ENCODE results near the gene CDH10. TPM values are rescaled to one million over a fixed set of nuclear protein-coding genes. Genes with fewer than 3 reads are reported as not detected.

Gene CDH10
- total RNA-seq (2012; rRNA removed): not detected in 2 replicates

DNA sequence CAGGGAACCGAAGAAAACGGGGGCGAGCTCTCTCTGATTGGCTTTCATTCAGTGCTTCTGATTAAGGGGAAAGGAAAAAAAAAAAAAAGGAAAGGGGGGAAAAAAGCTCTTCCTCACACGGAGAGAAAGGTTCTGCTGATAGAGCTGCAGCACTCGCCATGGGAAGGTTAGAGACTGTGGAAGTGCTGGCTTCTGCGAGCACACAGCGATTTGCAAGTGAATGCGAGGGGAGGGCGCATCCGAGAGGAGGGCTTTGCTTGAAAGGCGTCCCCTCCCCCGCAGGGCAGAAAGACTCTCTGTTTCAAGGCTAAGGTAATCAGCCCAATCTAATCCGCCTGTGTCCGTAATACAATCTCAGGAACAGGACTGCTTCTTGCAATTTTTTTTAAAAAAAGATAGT, at the start of gene CDH10:
Gene CDH10 (minus strand): TSS at position 218 of the 400 bp plus-strand sequence. CDS start 51,488 bp downstream, outside the sequence.
- H3K27me3 ChIP-seq (ENCODE audit: control insufficient read depth, insufficient read depth, low read length): no peaks in the 10 kb centered on the region
- H3K9ac ChIP-seq (ENCODE audit: low read depth, low read length): no peak within 1 kb of the TSS
- no peaks in the 10 kb centered on the region for H3K36me3 ChIP-seq (ENCODE audit: insufficient read depth, low read length)
- no peaks in the 10 kb centered on the region for H3K4me1 ChIP-seq (ENCODE audit: control insufficient read depth, insufficient read depth, low read length)
- no peak within 1 kb of the TSS for H3K4me3 ChIP-seq (ENCODE audit: low read length)
- H3K4me2 ChIP-seq (ENCODE audit: low read length): no peak within 1 kb of the TSS
- no peaks in the 10 kb centered on the region for H3K9me3 ChIP-seq (replicated peaks; ENCODE audit: low read length)

DNA sequence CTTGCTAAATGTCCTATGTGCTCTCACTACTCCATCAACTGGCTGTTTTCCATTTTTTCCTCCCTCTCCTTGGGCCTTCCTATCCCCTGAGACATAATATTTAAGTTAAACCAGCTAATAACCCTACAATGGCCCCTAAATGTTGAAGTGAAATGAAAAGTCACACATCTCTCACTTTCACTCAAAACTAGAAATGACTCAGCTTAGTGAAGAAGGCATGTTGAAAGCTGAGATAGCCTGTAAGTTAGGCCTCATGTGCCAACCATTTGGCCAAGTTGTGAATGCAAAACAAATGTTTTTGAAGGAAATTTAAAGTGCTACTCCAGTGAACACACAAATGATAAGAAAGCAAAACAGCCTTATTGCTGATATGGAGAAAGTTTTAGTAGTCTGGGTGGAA, 48.8 kb upstream of the CDH10 start:
- no peaks in the 10 kb centered on the region for H3K4me1 ChIP-seq (ENCODE audit: control insufficient read depth, insufficient read depth, low read length)
- H3K9ac ChIP-seq (ENCODE audit: low read depth, low read length): no peak overlapping the region
- no peaks in the 10 kb centered on the region for H3K9me3 ChIP-seq (replicated peaks; ENCODE audit: low read length)
- H3K4me3 ChIP-seq (ENCODE audit: low read length): no peak overlapping the region
- no peaks in the 10 kb centered on the region for H3K36me3 ChIP-seq (ENCODE audit: insufficient read depth, low read length)
- no peaks in the 10 kb centered on the region for H3K27me3 ChIP-seq (ENCODE audit: control insufficient read depth, insufficient read depth, low read length)
- no peak overlapping the region for H3K4me2 ChIP-seq (ENCODE audit: low read length)

DNA sequence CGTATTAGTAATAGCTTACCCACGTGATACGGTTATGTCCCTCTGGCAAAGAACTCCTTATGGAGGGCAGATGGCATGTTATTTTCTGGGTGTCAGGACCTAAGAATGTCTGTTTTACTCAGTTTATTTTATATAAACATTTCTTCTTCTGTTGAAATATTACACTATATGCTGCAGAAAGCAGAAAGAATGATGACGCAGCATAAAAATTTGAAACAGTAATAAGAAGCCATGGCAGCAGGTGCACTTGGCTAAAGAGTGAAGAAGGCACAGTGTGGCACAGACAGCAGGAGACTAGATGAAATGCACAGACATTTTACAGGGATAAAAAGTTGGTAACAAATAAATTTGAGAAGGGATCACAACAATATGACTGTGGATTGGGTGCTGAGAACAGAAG, 46.3 kb upstream of the CDH10 start:
- H3K4me1 ChIP-seq (ENCODE audit: control insufficient read depth, insufficient read depth, low read length): no peaks in the 10 kb centered on the region
- no peaks in the 10 kb centered on the region for H3K27me3 ChIP-seq (ENCODE audit: control insufficient read depth, insufficient read depth, low read length)
- H3K4me3 ChIP-seq (ENCODE audit: low read length): no peak overlapping the region
- peaks cover 2% of the 10 kb centered on the region for H3K9me3 ChIP-seq (replicated peaks; ENCODE audit: low read length)
- no peak overlapping the region for H3K9ac ChIP-seq (ENCODE audit: low read depth, low read length)
- H3K4me2 ChIP-seq (ENCODE audit: low read length): no peak overlapping the region
- no peaks in the 10 kb centered on the region for H3K36me3 ChIP-seq (ENCODE audit: insufficient read depth, low read length)

DNA sequence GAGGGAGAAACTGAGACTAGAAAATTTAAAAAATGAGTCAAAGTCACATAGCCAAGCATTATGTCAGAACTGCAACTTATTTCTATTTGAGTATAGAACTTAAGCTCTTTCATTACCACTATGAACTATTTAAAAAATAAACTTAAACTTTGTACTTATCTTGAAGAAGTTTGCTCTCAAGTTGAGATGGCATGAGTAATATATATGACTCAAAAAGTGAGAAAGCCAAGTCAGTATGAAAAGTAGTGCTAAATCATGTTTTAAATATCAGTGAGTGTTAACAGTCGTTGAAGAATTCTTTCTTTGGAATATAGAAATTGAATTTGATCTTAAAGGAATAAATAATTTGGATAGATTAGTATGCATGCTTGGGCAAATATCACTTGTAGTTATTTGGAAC, 36.3 kb upstream of the CDH10 start:
- Histone ChIP-seq H3K4me1 (ENCODE audit: control insufficient read depth, insufficient read depth, low read length) (no peaks in the 10 kb centered on the region), H3K4me2 (ENCODE audit: low read length) (no peak overlapping the region), H3K27me3 (ENCODE audit: control insufficient read depth, insufficient read depth, low read length) (no peaks in the 10 kb centered on the region)

DNA sequence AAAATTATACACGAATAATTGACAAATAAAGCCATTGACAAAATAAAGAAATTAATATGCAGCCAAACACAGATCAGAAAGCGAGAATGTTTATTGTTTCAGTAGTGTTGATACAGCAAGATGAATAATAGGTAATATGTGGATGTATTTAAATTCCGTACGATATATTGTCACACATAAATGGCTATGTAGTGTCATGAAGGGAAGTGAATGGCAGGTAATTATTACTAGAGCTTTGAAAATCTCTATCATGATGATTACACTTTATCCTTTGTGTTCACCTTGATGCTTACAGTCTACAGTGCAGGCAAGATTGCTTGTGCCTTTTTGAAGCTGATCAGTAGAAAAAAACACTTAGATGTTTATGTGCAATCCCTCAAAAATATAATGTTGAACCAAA, 23.3 kb upstream of the CDH10 start:
- H3K4me1 ChIP-seq (ENCODE audit: control insufficient read depth, insufficient read depth, low read length): no peaks in the 10 kb centered on the region
- H3K4me3 ChIP-seq (ENCODE audit: low read length): no peak overlapping the region
- H3K9me3 ChIP-seq (replicated peaks; ENCODE audit: low read length): peaks cover 14% of the 10 kb centered on the region
- H3K36me3 ChIP-seq (ENCODE audit: insufficient read depth, low read length): no peaks in the 10 kb centered on the region
- H3K4me2 ChIP-seq (ENCODE audit: low read length): no peak overlapping the region
- H3K27me3 ChIP-seq (ENCODE audit: control insufficient read depth, insufficient read depth, low read length): no peaks in the 10 kb centered on the region
- H3K9ac ChIP-seq (ENCODE audit: low read depth, low read length): no peak overlapping the region

More for the DNA sequence above, 36.3 kb upstream of the CDH10 start:
- Histone ChIP-seq H3K9ac (ENCODE audit: low read depth, low read length) (no peak overlapping the region), H3K36me3 (ENCODE audit: insufficient read depth, low read length) (no peaks in the 10 kb centered on the region), H3K4me3 (ENCODE audit: low read length) (no peak overlapping the region), H3K9me3 (replicated peaks; ENCODE audit: low read length) (peaks cover 3% of the 10 kb centered on the region)

DNA sequence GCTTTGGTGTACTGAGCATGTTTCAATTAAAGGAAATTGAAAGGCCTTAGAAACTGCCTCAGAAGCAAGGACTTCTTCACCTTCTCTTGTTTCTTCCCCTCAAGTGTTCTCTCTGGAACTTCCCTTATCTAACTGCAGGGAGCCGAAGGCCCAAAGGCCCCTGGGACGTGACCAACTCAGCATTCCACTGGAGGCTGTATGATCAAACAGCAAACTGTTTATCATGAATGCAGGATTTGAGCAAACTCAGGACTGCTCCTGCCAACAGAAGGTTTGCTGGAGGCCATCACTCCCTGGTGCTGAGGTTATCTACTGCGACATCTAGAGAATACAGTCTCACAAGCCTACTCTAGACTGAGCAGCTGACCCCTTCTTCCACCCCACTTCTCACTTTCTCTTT, 4.8 kb upstream of the CDH10 start:
- no peaks in the 10 kb centered on the region for H3K4me1 ChIP-seq (ENCODE audit: control insufficient read depth, insufficient read depth, low read length)
- no peak overlapping the region for H3K4me2 ChIP-seq (ENCODE audit: low read length)
- H3K4me3 ChIP-seq (ENCODE audit: low read length): no peak overlapping the region
- H3K27me3 ChIP-seq (ENCODE audit: control insufficient read depth, insufficient read depth, low read length): no peaks in the 10 kb centered on the region
- no peaks in the 10 kb centered on the region for H3K9me3 ChIP-seq (replicated peaks; ENCODE audit: low read length)
- H3K36me3 ChIP-seq (ENCODE audit: insufficient read depth, low read length): no peaks in the 10 kb centered on the region
- no peak overlapping the region for H3K9ac ChIP-seq (ENCODE audit: low read depth, low read length)

DNA sequence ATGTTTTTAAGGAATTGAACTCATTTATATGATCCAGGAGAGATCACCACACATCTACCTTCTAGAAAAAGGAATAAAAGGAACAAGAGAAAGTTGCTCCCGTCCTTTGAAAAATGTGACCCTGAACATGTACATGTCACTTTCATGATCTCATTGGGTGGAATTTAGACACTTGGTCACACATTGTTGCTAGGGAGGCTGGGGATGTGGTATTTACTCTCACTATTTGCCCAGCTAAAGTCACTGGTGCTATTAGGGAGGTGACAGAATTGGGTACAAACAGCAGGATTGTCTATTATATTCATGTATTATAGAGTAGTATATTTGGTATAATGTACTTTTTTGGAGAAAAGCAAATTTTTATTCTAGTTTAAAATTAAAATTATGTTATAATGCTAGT, 2.1 kb upstream of the CDH10 start:
- Histone ChIP-seq H3K4me1 (ENCODE audit: control insufficient read depth, insufficient read depth, low read length) (no peaks in the 10 kb centered on the region), H3K27me3 (ENCODE audit: control insufficient read depth, insufficient read depth, low read length) (no peaks in the 10 kb centered on the region), H3K4me2 (ENCODE audit: low read length) (no peak overlapping the region), H3K9ac (ENCODE audit: low read depth, low read length) (no peak overlapping the region), H3K36me3 (ENCODE audit: insufficient read depth, low read length) (no peaks in the 10 kb centered on the region), H3K9me3 (replicated peaks; ENCODE audit: low read length) (no peaks in the 10 kb centered on the region), H3K4me3 (ENCODE audit: low read length) (no peak overlapping the region)

DNA sequence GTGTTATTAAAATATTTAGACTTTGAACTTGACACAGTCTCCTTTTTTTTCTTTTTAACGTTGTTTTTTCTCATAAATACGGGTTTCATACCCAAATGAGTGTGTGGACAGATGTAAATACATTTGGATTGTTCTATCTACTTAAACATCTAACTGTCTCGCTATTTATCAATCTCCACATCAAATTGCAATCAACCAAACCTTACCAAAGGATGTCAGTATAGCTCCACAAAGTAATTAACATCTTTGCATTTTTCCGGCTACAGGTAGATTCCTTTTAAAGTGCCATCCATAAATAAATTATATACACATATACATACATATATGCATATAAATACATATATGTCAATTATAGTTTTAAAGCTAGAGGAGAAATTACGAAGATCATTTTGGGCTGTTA, 705 bp upstream of the CDH10 start:
- no peaks in the 10 kb centered on the region for H3K27me3 ChIP-seq (ENCODE audit: control insufficient read depth, insufficient read depth, low read length)
- H3K9me3 ChIP-seq (replicated peaks; ENCODE audit: low read length): no peaks in the 10 kb centered on the region
- no peak overlapping the region for H3K4me3 ChIP-seq (ENCODE audit: low read length)
- no peaks in the 10 kb centered on the region for H3K36me3 ChIP-seq (ENCODE audit: insufficient read depth, low read length)
- H3K4me1 ChIP-seq (ENCODE audit: control insufficient read depth, insufficient read depth, low read length): no peaks in the 10 kb centered on the region
- no peak overlapping the region for H3K4me2 ChIP-seq (ENCODE audit: low read length)
- no peak overlapping the region for H3K9ac ChIP-seq (ENCODE audit: low read depth, low read length)

DNA sequence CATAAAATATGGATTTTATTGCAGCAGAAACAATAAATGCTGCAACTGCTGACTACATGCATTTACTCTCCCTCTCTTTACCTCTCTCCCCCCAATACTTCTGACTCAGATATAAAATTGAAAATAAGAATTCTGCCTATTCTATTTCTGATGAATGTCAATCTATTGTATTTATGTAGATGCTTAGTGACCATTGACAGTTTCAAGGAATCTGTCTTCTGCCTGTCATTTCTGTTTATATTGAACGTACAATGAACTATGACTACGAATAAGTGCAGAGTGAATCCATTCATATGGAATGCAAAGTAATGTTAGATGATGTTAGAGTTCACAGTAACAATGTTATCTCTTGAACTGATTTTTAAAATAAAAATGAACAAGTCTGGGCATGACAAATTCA, 898 bp downstream of the CDH10 start:
- H3K9me3 ChIP-seq (replicated peaks; ENCODE audit: low read length): no peaks in the 10 kb centered on the region
- no peaks in the 10 kb centered on the region for H3K4me1 ChIP-seq (ENCODE audit: control insufficient read depth, insufficient read depth, low read length)
- H3K27me3 ChIP-seq (ENCODE audit: control insufficient read depth, insufficient read depth, low read length): no peaks in the 10 kb centered on the region
- no peak overlapping the region for H3K9ac ChIP-seq (ENCODE audit: low read depth, low read length)
- H3K4me2 ChIP-seq (ENCODE audit: low read length): no peak overlapping the region
- H3K36me3 ChIP-seq (ENCODE audit: insufficient read depth, low read length): no peaks in the 10 kb centered on the region
- no peak overlapping the region for H3K4me3 ChIP-seq (ENCODE audit: low read length)

DNA sequence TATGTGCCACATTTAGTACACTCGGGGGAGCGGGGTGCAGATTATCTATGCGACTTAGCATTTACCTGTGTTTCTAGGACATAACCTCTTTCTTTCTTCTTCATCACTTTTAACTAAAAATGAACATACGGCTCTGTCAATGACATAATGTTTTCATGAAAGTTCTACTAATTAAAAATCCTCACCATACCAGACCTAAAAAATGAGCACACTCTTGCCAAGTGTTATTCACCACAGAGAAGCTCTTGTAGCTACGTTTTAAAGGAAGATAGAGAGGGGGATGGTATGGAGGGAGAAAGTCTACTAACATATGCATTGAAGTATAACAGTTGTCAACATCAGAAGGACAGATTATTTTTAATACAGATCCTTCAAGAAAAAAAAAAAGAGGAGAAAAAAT, 1.6 kb downstream of the CDH10 start:
- Histone ChIP-seq H3K9ac (ENCODE audit: low read depth, low read length) (no peak overlapping the region), H3K9me3 (replicated peaks; ENCODE audit: low read length) (no peaks in the 10 kb centered on the region), H3K36me3 (ENCODE audit: insufficient read depth, low read length) (no peaks in the 10 kb centered on the region), H3K27me3 (ENCODE audit: control insufficient read depth, insufficient read depth, low read length) (no peaks in the 10 kb centered on the region), H3K4me2 (ENCODE audit: low read length) (no peak overlapping the region), H3K4me3 (ENCODE audit: low read length) (no peak overlapping the region), H3K4me1 (ENCODE audit: control insufficient read depth, insufficient read depth, low read length) (no peaks in the 10 kb centered on the region)

DNA sequence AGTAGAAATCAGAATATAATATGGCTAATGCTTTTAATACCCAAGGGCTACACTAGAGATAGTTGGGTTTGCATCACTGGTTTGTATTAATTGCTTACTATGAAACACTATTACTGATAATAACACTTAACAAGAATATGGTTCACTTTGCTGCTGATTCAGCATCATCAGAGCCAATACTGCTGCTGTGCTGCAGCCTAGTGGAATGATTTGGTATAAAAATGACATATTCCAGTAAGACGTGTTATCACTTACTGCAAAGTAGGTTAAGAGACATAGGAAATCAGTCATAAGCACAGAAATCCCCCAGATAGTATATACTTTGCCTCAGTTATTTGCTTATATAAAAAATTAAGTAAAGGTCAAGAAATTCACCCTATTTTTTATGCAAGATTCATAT, 2.8 kb downstream of the CDH10 start:
- no peak overlapping the region for H3K9ac ChIP-seq (ENCODE audit: low read depth, low read length)
- no peaks in the 10 kb centered on the region for H3K9me3 ChIP-seq (replicated peaks; ENCODE audit: low read length)
- H3K4me3 ChIP-seq (ENCODE audit: low read length): no peak overlapping the region
- no peaks in the 10 kb centered on the region for H3K27me3 ChIP-seq (ENCODE audit: control insufficient read depth, insufficient read depth, low read length)
- no peak overlapping the region for H3K4me2 ChIP-seq (ENCODE audit: low read length)
- H3K4me1 ChIP-seq (ENCODE audit: control insufficient read depth, insufficient read depth, low read length): no peaks in the 10 kb centered on the region
- no peaks in the 10 kb centered on the region for H3K36me3 ChIP-seq (ENCODE audit: insufficient read depth, low read length)

DNA sequence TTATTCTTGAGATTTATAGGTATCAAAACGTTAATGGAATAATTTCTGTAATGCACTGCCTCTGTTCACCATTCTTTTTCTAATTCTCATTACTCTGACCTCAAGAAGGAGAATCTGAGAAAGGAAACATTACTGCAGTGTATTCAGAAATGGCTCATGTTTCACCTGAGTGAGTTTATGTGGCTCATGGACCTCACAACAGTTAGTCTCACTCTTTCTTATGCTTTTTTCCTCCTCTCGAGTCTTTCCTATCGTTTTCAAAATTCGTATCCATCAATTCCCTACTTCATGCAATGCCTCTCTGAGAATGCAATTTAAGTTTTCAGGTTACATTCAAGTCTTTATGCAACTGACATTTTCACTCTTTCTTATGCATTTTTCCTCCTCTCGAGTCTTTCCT, 9.6 kb downstream of the CDH10 start:
- H3K27me3 ChIP-seq (ENCODE audit: control insufficient read depth, insufficient read depth, low read length): no peaks in the 10 kb centered on the region
- no peaks in the 10 kb centered on the region for H3K4me1 ChIP-seq (ENCODE audit: control insufficient read depth, insufficient read depth, low read length)
- H3K9me3 ChIP-seq (replicated peaks; ENCODE audit: low read length): no peaks in the 10 kb centered on the region
- H3K4me2 ChIP-seq (ENCODE audit: low read length): no peak overlapping the region
- H3K9ac ChIP-seq (ENCODE audit: low read depth, low read length): no peak overlapping the region
- no peak overlapping the region for H3K4me3 ChIP-seq (ENCODE audit: low read length)
- H3K36me3 ChIP-seq (ENCODE audit: insufficient read depth, low read length): no peaks in the 10 kb centered on the region

Measured in skeletal muscle satellite cell (primary cell).